ENCODE measurements around the gene MBNL2.

- TF ChIP-seq POLR2A (IDR thresholded peaks at IDR 0.05), result no peak
- no peak for TF ChIP-seq CTCF (IDR thresholded peaks at IDR 0.05)
- TF ChIP-seq POLR2AphosphoS5 (IDR thresholded peaks at IDR 0.05), result no peak
Observed at GRCh38 chr13:97376981-97377380, 154.8 kb downstream of the MBNL2 start.

All from breast epithelium (tissue), 3 donors.